Hair follicle dermal papilla cell (primary cell): Measurements from ENCODE around the gene PIGV. TPM values are rescaled to one million over a fixed set of nuclear protein-coding genes. Genes with fewer than 3 reads are reported as not detected.

Experiments used
- small RNA-seq: library from RNA; depleted of rRNA; stranded (forward); fragments of <200 nt; gene quantifications from one replicate; pipeline ENCODE3, GENCODE V24; 2012
- total RNA-seq: library from RNA; depleted of rRNA; stranded (reverse); fragments of >200 nt; gene quantifications from 2 replicates; pipeline ENCODE4 v1.2.3, GENCODE V29; 2012

The PIGV gene
- 15.4 and 20.1 TPM in 2 replicates for total RNA-seq

DNA sequence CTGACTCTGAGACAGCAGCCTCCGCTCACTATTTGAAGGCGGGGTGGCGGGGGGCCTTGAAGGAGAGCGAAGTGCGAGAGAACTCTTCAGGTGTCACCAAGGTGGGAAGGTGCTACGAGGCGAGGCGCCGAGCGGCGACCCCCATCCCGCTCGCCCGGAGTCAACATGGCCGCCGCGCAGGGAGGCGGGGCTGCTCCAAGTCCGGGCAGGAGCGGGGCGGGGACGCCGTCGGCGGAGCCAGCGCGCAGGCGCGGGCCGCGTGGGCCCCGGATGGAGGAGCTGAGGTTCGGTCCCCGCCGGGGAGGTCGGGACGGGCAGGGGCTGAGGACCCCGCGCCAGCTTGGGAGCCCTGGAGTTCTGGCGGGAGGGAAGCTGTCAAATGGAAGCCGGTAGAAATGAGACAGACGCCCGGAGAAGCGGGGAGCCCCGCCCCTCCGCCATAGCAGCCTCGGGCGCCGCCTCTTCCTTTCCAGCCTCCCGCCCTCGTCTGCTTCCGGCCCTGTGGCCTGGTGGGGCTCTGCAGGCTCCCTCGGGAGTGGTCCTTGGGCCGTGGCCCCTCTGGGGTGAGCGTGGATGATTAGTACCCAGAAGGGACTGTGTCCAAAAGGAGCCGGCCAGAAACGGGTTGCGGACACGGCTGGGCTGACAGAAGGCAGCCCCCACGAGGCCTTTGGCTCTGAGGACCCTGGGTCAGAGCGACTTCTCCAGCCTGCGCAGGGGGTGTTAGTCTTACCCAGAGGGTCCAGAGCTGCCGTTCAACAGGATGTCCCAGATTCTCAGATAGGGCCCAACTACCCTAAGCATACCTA is at the start of gene PIGV:
Gene PIGV, plus strand, starts transcription at position 245 of the 809 bp plus-strand sequence. CDS start 2,866 bp downstream, outside the sequence.

DNA sequence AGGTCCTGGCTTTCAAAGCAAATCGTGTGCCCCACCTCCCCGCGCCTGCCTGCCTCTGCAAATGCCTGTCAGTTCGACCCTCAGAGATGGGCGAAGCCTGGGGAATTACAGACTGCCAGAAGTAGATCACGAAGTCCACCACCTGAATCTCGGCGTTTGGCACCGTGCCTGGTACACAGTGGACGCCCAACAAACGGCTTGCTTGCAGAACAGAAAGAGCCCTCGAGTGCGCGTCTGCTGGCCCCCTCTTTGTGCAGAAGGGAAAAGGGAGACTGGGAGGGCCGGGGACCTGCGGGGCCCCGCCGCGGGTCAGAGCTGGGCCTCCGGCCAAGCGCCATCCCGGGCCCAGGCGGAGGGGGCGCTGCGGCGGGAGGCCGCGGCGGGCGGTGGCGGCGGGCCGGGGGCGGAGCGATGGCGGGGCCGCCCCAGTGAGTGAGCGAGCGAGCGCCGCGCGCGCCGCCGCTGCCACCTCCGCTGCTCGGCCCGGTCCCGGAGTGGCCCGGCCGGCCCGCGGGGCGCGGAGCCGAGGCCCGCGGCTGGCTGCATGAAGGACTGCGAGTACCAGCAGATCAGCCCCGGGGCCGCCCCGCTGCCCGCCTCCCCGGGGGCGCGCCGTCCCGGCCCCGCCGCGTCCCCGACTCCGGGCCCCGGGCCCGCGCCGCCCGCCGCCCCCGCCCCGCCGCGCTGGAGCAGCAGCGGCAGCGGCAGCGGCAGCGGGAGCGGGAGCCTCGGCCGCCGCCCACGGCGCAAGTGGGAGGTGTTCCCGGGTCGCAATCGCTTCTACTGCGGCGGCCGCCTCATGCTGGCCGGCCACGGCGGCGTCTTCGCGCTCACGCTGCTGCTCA is 38.7 kb downstream of the PIGV start, which contains the start of gene ZDHHC18:
Gene ZDHHC18, plus strand, starts transcription at position 428 of the 845 bp plus-strand sequence. Its CDS starts 117 bp downstream, at position 545.

Small RNA genes lying within 50 kb of the gene (small RNA-seq; reads per million reads assigned to genes)
- not detected for gene RN7SL165P

Other genes starting within 250 kb of the PIGV start
- 26.8 and 29.0 TPM in 2 replicates for gene ARID1A, start 91.9 kb upstream of the PIGV start, total RNA-seq
- 19.1 and 20.8 TPM in 2 replicates for gene ZDHHC18, start 38.7 kb downstream of the PIGV start, total RNA-seq
- 1.3 and 1.5 TPM in 2 replicates for gene SFN, start 75.2 kb downstream of the PIGV start, total RNA-seq
- gene GPN2, start 102.3 kb downstream of the PIGV start, total RNA-seq = 8.5 and 9.7 TPM in 2 replicates
- gene GPATCH3, start 112.5 kb downstream of the PIGV start, total RNA-seq = 9.4 and 9.5 TPM in 2 replicates
- not detected in 2 replicates for gene NR0B2, start 126.0 kb downstream of the PIGV start, total RNA-seq
- 12.2 and 17.0 TPM in 2 replicates for gene NUDC, start 133.8 kb downstream of the PIGV start, total RNA-seq
- gene KDF1, start 172.5 kb downstream of the PIGV start, total RNA-seq = under 0.01 TPM in 1 of 2 replicates, not detected in the other
- gene TRNP1, start 205.7 kb downstream of the PIGV start, total RNA-seq = 45.1 and 71.4 TPM in 2 replicates
- gene TENT5B, start 224.9 kb downstream of the PIGV start, total RNA-seq = 38.1 and 55.6 TPM in 2 replicates